WTC11 (cell line): Measurements from ENCODE around the gene USP47. TPM values are rescaled to one million over a fixed set of nuclear protein-coding genes. Genes with fewer than 3 reads are reported as not detected.

ENCODE experiments used
- ATAC-seq: fragments of 200-7000 bp; cut with Tn5 transposase; 2 replicates; pipeline ENCODE4 v1.10.0; 2021; ENCODE audit warnings: mild to moderate bottlenecking, moderate library complexity
- CTCF ChIA-PET: fragments of 300-600 bp; sonication (Branson Sonifier 250); formaldehyde crosslinking; loops from one replicate; lab custom pipeline; 2021; ENCODE audit warnings: antibody characterized with exemption; lab: Charles Lee
- POLR2A ChIA-PET: fragments of 350-600 bp; sonication (Branson Sonifier 250); formaldehyde crosslinking; loops from one replicate; lab custom pipeline; 2021; ENCODE audit warnings: antibody characterized with exemption; lab: Charles Lee
- DNase-seq: peaks from one replicate; pipeline ENCODE4 v3.0.0; 2021; ENCODE audit warnings: low spot score
- H3K27ac Mint-ChIP-seq: 2 replicates; pipeline ENCODE4 v1.8.0; 2021; ENCODE audit warnings: mixed read lengths
- H3K27me3 Mint-ChIP-seq: 2 replicates; pipeline ENCODE4 v1.8.0; 2021; ENCODE audit warnings: low read depth, mild to moderate bottlenecking, moderate library complexity, mixed read lengths
- H3K36me3 Mint-ChIP-seq: 2 replicates; pipeline ENCODE4 v1.8.0; 2021; ENCODE audit warnings: mixed read lengths
- H3K4me1 Mint-ChIP-seq: 2 replicates; pipeline ENCODE4 v1.8.0; 2022; ENCODE audit warnings: mixed read lengths
- H3K4me3 Mint-ChIP-seq: 2 replicates; pipeline ENCODE4 v1.8.0; 2021; ENCODE audit warnings: mild to moderate bottlenecking, moderate library complexity, mixed read lengths
- H3K9me3 Mint-ChIP-seq: 2 replicates; pipeline ENCODE4 v1.8.0; 2021; ENCODE audit warnings: mixed read lengths
- ATF1 ChIP-seq: sonication (generic); formaldehyde crosslinking; IDR thresholded peaks from 2 replicates; pipeline ENCODE4 v1.8.1; 2023; ENCODE audit warnings: mild to moderate bottlenecking, moderate library complexity, missing genetic modification reagents
- IRF2 ChIP-seq: sonication (generic); formaldehyde crosslinking; IDR thresholded peaks from 2 replicates; pipeline ENCODE4 v1.8.0; 2022; ENCODE audit warnings: low read depth, missing genetic modification reagents, borderline replicate concordance
- KAT7 ChIP-seq: sonication (generic); formaldehyde crosslinking; IDR thresholded peaks from 2 replicates; pipeline ENCODE4 v1.8.1; 2023; ENCODE audit warnings: missing genetic modification reagents, mild to moderate bottlenecking, borderline replicate concordance
- NFYB ChIP-seq: sonication (generic); formaldehyde crosslinking; conservative IDR thresholded peaks from 2 replicates; pipeline ENCODE4 v1.8.0; 2022; ENCODE audit warnings: low read depth, missing genetic modification reagents
- NR1H2 ChIP-seq: sonication (generic); formaldehyde crosslinking; IDR thresholded peaks from 2 replicates; pipeline ENCODE4 v1.9.0; 2021; ENCODE audit warnings: mild to moderate bottlenecking, moderate library complexity, missing genetic modification reagents
- RELA ChIP-seq: sonication (generic); formaldehyde crosslinking; IDR thresholded peaks from 2 replicates; pipeline ENCODE4 v1.8.1; 2022; ENCODE audit warnings: missing genetic modification reagents, mild to moderate bottlenecking, borderline replicate concordance
- TP53 ChIP-seq: sonication (generic); formaldehyde crosslinking; IDR thresholded peaks from 2 replicates; pipeline ENCODE4 v1.8.1; 2023; ENCODE audit warnings: mild to moderate bottlenecking, missing genetic modification reagents
- USF2 ChIP-seq: sonication (generic); formaldehyde crosslinking; IDR thresholded peaks from 2 replicates; pipeline ENCODE4 v1.8.1; 2023; ENCODE audit warnings: mild to moderate bottlenecking, missing genetic modification reagents, moderate library complexity
- ZNF263 ChIP-seq: sonication (generic); formaldehyde crosslinking; IDR thresholded peaks from 2 replicates; pipeline ENCODE4 v1.8.1; 2022; ENCODE audit warnings: low read depth, mild to moderate bottlenecking, moderate library complexity, missing genetic modification reagents
- ZNF512 ChIP-seq: sonication (generic); formaldehyde crosslinking; IDR thresholded peaks from 2 replicates; pipeline ENCODE4 v1.8.1; 2022; ENCODE audit warnings: missing genetic modification reagents, borderline replicate concordance
- total RNA-seq: library from RNA; stranded (reverse); gene quantifications from 3 replicates; pipeline ENCODE4 v1.2.3, GENCODE V29; 2021
- TF ChIP-seq, protein P1 (sequence below): sonication (generic); formaldehyde crosslinking; IDR thresholded peaks from 2 replicates; pipeline ENCODE4 v1.8.1; 2023; ENCODE audit warnings: mild to moderate bottlenecking, moderate library complexity, missing genetic modification reagents
- TF ChIP-seq, protein P2 (sequence below): fragments of 250-450 bp; sonication (Bioruptor Pico); IDR thresholded peaks from 2 replicates; pipeline ENCODE4 v1.9.0; 2021; ENCODE audit warnings: mild to moderate bottlenecking, borderline replicate concordance

The USP47 gene
- total RNA-seq, 1 experiment from 2014 or later: 19.7 TPM

DNA sequence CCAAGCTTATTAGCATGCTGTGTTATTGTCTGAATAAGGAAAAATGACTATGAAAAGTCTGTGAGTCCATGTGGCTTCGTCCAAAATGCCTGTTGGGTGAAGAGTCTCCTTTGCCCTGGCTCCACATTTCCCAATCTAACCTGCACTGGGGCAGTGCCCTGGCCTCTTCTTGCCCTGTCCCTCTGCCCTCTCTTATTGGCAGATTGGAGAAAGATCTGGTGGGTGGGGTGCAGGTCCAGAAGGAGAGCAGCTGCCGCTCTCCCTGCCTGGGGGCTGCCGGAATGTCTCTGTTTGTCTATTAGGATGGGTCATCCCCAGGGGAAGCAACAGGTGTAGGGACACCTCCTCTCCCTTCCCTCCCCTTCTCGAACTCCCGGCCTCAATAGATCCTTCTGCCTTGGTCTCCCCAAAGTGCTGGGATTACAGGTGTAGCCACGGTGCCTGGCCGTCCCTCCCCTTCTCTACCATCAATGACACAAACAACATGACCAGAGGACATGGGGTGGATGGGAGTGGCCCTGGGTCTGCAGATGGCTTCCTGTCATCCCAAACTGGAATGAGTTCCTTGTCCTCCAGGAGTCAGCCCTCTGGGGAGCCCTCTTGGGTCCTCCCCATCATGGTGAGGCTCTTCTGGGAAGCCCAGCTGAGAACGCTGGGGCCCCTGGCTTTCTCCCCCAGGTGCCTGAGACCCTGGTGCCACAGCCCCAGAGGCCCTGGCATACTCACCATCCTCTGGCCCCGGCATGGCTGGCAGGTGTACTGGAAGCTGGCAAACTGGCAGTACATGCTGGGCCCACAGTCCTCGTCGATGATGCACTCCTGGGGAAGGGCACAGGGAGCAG, 126.1 kb downstream of the USP47 start:
- Mint-ChIP-seq H3K4me1 (peaks cover 8% of the 10 kb centered on the region; the same call in 1 of the 2 replicates), H3K4me3 (no peak overlapping the region), H3K27me3 (no peaks in the 10 kb centered on the region; the same call in 1 of the 2 replicates), H3K36me3 (no peaks in the 10 kb centered on the region), H3K27ac (no peak overlapping the region), H3K9me3 (no peaks in the 10 kb centered on the region)
- ChIA-PET CTCF (interaction anchor here (0.9 to 3.9 kb wide), 9 partner anchors 9 to 319 kb away, joined by 4 to 38 read pairs (median 14); partner anchors contain the start of gene DKK3), POLR2A (no interaction called here)
- ATAC-seq: no peak
- DNase-seq: no peak
- TF ChIP-seq TP53 (CRISPR knock-in tag): no peak
- no peak for TF ChIP-seq IRF2 (CRISPR knock-in tag)
- no peak for TF ChIP-seq USF2 (CRISPR knock-in tag)

DNA sequence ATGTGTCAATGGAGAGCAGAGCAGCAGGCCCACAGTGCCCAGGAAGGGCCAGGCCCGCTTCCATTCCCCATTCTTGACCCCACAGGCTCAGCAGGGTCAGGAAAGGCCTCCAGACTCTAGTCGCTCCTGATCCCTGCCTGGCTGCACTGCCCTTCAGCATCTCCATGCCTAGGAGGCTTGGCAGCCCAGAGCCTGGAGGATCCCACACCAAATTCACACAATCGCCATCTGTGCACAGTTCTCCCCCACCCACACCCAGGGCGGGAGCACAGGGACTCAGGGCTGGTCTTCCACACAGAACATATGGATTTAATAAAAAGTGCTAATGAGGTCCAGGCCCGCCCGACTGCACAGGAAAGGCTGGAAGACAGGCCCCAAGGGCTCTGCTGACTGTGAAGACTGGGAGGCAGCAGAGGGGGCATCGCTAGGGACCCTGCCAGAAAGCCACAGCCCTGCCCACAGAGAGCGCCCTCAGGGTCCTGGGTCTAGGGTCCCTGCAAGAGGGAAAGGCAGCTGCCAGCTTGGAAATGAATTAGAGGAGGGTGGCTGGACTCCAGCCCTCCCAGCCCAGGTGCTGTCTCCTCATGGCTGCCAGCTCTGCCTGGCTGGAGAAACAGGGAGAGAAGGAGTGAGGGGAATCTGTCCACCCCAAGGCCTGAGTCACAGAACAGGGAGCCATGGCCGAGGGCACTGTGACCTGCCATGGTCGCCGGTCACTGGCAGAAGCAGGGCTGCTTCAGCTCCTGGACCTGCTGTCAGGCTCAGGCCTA, 126.9 kb downstream of the USP47 start:
- DNase-seq (no peak), ATAC-seq (no peak)
- H3K36me3 Mint-ChIP-seq: no peaks in the 10 kb centered on the region
- no peak overlapping the region for H3K27ac Mint-ChIP-seq
- H3K9me3 Mint-ChIP-seq: no peaks in the 10 kb centered on the region
- no peak overlapping the region for H3K4me3 Mint-ChIP-seq
- ChIA-PET CTCF (no interaction called here), POLR2A (no interaction called here)
- H3K4me1 Mint-ChIP-seq: peaks cover 12% of the 10 kb centered on the region; the same call in 1 of the 2 replicates
- no peaks in the 10 kb centered on the region; the same call in 1 of the 2 replicates for H3K27me3 Mint-ChIP-seq
- TF ChIP-seq NR1H2 (CRISPR knock-in tag) (no peak), ATF1 (no peak), NFYB (CRISPR knock-in tag) (no peak), ZNF512 (no peak), RELA (CRISPR knock-in tag) (no peak), ZNF263 (CRISPR knock-in tag) (no peak), KAT7 (CRISPR knock-in tag) (no peak)
- TF ChIP-seq, protein P1, sequence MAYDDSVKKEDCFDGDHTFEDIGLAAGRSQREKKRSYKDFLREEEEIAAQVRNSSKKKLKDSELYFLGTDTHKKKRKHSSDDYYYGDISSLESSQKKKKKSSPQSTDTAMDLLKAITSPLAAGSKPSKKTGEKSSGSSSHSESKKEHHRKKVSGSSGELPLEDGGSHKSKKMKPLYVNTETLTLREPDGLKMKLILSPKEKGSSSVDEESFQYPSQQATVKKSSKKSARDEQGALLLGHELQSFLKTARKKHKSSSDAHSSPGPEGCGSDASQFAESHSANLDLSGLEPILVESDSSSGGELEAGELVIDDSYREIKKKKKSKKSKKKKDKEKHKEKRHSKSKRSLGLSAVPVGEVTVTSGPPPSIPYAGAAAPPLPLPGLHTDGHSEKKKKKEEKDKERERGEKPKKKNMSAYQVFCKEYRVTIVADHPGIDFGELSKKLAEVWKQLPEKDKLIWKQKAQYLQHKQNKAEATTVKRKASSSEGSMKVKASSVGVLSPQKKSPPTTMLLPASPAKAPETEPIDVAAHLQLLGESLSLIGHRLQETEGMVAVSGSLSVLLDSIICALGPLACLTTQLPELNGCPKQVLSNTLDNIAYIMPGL (CRISPR knock-in tag): no peak
- TF ChIP-seq, protein P2, sequence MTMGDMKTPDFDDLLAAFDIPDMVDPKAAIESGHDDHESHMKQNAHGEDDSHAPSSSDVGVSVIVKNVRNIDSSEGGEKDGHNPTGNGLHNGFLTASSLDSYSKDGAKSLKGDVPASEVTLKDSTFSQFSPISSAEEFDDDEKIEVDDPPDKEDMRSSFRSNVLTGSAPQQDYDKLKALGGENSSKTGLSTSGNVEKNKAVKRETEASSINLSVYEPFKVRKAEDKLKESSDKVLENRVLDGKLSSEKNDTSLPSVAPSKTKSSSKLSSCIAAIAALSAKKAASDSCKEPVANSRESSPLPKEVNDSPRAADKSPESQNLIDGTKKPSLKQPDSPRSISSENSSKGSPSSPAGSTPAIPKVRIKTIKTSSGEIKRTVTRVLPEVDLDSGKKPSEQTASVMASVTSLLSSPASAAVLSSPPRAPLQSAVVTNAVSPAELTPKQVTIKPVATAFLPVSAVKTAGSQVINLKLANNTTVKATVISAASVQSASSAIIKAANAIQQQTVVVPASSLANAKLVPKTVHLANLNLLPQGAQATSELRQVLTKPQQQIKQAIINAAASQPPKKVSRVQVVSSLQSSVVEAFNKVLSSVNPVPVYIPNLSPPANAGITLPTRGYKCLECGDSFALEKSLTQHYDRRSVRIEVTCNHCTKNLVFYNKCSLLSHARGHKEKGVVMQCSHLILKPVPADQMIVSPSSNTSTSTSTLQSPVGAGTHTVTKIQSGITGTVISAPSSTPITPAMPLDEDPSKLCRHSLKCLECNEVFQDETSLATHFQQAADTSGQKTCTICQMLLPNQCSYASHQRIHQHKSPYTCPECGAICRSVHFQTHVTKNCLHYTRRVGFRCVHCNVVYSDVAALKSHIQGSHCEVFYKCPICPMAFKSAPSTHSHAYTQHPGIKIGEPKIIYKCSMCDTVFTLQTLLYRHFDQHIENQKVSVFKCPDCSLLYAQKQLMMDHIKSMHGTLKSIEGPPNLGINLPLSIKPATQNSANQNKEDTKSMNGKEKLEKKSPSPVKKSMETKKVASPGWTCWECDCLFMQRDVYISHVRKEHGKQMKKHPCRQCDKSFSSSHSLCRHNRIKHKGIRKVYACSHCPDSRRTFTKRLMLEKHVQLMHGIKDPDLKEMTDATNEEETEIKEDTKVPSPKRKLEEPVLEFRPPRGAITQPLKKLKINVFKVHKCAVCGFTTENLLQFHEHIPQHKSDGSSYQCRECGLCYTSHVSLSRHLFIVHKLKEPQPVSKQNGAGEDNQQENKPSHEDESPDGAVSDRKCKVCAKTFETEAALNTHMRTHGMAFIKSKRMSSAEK: no peak
